K562 (cell line): ENCODE data around the gene LRP1. TPM values are rescaled to one million over a fixed set of nuclear protein-coding genes. Genes with fewer than 3 reads are reported as not detected.

Experiments
- BDP1 ChIP-seq: IDR thresholded peaks from 3 replicates; pipeline ENCODE4 v1.6.1; 2011; ENCODE audit not compliant: insufficient read length, insufficient read depth
- CREBBP ChIP-seq: IDR thresholded peaks from one replicate; pipeline ENCODE4 v1.6.1; 2012; ENCODE audit warnings: low read depth, mild to moderate bottlenecking, control low read depth, inconsistent platforms, low read length
- ETS2 ChIP-seq: IDR thresholded peaks from 2 replicates; pipeline ENCODE4 v1.6.1; 2016; ENCODE audit warnings: borderline replicate concordance, missing genetic modification characterization, mild to moderate bottlenecking, moderate library complexity, missing compliant biosample characterization; ENCODE audit not compliant: poor library complexity, severe bottlenecking
- GMEB1 ChIP-seq: fragments of 250-450 bp; sonication (Bioruptor Pico); IDR thresholded peaks from 2 replicates; pipeline ENCODE4 v1.4.0; 2020; ENCODE audit warnings: mild to moderate bottlenecking
- HMGN3 ChIP-seq: IDR thresholded peaks from 2 replicates; pipeline ENCODE4 v1.6.1; 2011; ENCODE audit warnings: borderline replicate concordance, low read depth, mild to moderate bottlenecking, mixed read lengths, low read length; ENCODE audit not compliant: insufficient read length; ENCODE audit errors: extremely low read depth
- IRF2 ChIP-seq: sonication (generic); formaldehyde crosslinking; IDR thresholded peaks from 2 replicates; pipeline ENCODE4 v1.8.1; 2022; ENCODE audit warnings: mild to moderate bottlenecking, missing genetic modification reagents
- KLF6 ChIP-seq: fragments of 250-450 bp; sonication (Bioruptor Pico); IDR thresholded peaks from 2 replicates; pipeline ENCODE4 v1.4.0; 2020; ENCODE audit warnings: mild to moderate bottlenecking, moderate library complexity, borderline replicate concordance
- MXI1 ChIP-seq: IDR thresholded peaks from 2 replicates; pipeline ENCODE4 v1.6.1; 2011; ENCODE audit warnings: low read depth, mild to moderate bottlenecking, improper control_type of control experiment, low read length
- NFIC ChIP-seq: fragments of 450-650 bp; IDR thresholded peaks from 2 replicates; pipeline ENCODE4 v1.6.1; 2017; ENCODE audit warnings: mild to moderate bottlenecking, inconsistent platforms
- PHF8 ChIP-seq: fragments of 200-600 bp; sonication (generic); IDR thresholded peaks from 2 replicates; pipeline ENCODE4 v1.6.1; 2012; ENCODE audit warnings: mixed run types, mild to moderate bottlenecking, inconsistent platforms, low read length, moderate library complexity, borderline replicate concordance
- POLR2B ChIP-seq: fragments of 450-650 bp; IDR thresholded peaks from 2 replicates; pipeline ENCODE4 v1.6.1; 2018; ENCODE audit warnings: low read depth; ENCODE audit not compliant: partially characterized antibody
- PURB ChIP-seq: sonication (generic); formaldehyde crosslinking; IDR thresholded peaks from 2 replicates; pipeline ENCODE4 v1.9.0; 2021; ENCODE audit warnings: low read depth, mild to moderate bottlenecking, missing genetic modification reagents
- RAD51 ChIP-seq: fragments of 450-650 bp; IDR thresholded peaks from 2 replicates; pipeline ENCODE4 v1.7.1; 2016; ENCODE audit warnings: low read depth, mild to moderate bottlenecking, borderline replicate concordance
- RBBP5 ChIP-seq: fragments of 200-600 bp; sonication (generic); IDR thresholded peaks from 2 replicates; pipeline ENCODE4 v1.6.1; 2012; ENCODE audit warnings: borderline replicate concordance, mild to moderate bottlenecking, low read length, control low read depth, inconsistent platforms; ENCODE audit not compliant: insufficient read depth, poor library complexity, severe bottlenecking
- TCF7 ChIP-seq: sonication (generic); IDR thresholded peaks from 2 replicates; pipeline ENCODE4 v1.6.1; 2016; ENCODE audit warnings: antibody characterized with exemption, borderline replicate concordance
- ZC3H4 ChIP-seq: sonication (generic); formaldehyde crosslinking; IDR thresholded peaks from 2 replicates; pipeline ENCODE4 v1.9.0; 2021; ENCODE audit warnings: missing genetic modification reagents, borderline replicate concordance
- ZNF282 ChIP-seq: sonication (generic); formaldehyde crosslinking; IDR thresholded peaks from 2 replicates; pipeline ENCODE4 v1.8.1; 2023; ENCODE audit warnings: missing genetic modification reagents
- ZNF507 ChIP-seq: conservative IDR thresholded peaks from 2 replicates; pipeline ENCODE4 v1.6.1; 2017; ENCODE audit warnings: missing genetic modification characterization, missing compliant biosample characterization
- ZNF717 ChIP-seq: fragments of 250-450 bp; sonication (Bioruptor Pico); IDR thresholded peaks from 2 replicates; pipeline ENCODE4 v1.5.0; 2021
- polyA plus RNA-seq, 8 experiments: library from polyadenylated mRNA; depleted of rRNA in 4 of 8; stranded (reverse) in 5 of 8; unstranded in 3 of 8; fragments of >200 nt; fragmentation: Nextera tagmentation in 2 of 8; fragmentation: Illumina TruSeq in 1 of 8; extraction: Ambion mirVana in 2 of 8; extraction: Trizol in 1 of 8; gene quantifications; 2 replicates each; pipeline versions ENCODE4 v1.2.1 to v1.2.3, GENCODE V29; 2011 to 2014; ENCODE audit warnings: inconsistent platforms in 1 of 8, missing spikeins in 1 of 8
- total RNA-seq, 7 experiments: library from RNA; depleted of rRNA in 6 of 7; stranded (reverse); fragments of >200 nt in 6 of 7; fragmentation: Illumina TruSeq in 2 of 7; extraction: Trizol in 2 of 7; gene quantifications; 2 replicates each; pipeline versions ENCODE4 v1.2.1 to v1.2.3, GENCODE V29; 2011 to 2021; ENCODE audit warnings: low replicate concordance in 1 of 7
- TF ChIP-seq, protein P1 (sequence below): sonication (generic); formaldehyde crosslinking; IDR thresholded peaks from 2 replicates; pipeline ENCODE4 v1.8.0; 2022; ENCODE audit warnings: mild to moderate bottlenecking, missing genetic modification reagents
- TF ChIP-seq, protein P2 (sequence below): IDR thresholded peaks from 2 replicates; pipeline ENCODE4 v1.6.1; 2011; ENCODE audit warnings: borderline replicate concordance, low read depth, mild to moderate bottlenecking, moderate library complexity, low read length; ENCODE audit not compliant: insufficient read depth, poor library complexity, severe bottlenecking

The LRP1 gene
- total and polyA plus RNA-seq, 9 of the 15 experiments (the other 6 are each of a cell fraction or from before 2014, with no cell fraction given), result 0.04 to 0.64 (median 0.19) TPM; not detected in 2

DNA sequence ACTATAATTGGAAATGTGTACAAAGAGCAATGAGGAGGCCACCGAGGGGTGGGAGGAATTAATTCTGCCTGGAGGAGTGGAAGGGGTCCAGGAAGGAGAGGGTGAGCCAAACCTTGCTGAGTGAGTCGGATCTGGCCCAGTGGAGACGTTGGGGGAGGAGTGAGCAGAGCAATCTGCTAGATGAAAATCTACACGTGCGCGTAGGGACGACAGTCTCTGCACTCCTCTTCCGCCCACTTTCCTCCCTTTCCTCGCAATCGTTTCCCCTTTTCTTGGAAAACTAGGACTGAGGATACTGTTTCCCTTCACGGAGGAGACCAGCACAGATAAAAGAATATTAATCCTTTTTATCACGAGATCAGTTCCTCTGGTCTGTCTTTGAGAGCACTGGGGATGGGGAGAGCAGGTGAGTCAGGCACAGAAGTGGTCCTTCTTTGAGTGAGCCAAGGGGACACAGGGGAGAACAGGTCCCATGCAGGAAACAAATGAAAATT is 42.2 kb upstream of the LRP1 start (continued):
- TF ChIP-seq, protein P1, sequence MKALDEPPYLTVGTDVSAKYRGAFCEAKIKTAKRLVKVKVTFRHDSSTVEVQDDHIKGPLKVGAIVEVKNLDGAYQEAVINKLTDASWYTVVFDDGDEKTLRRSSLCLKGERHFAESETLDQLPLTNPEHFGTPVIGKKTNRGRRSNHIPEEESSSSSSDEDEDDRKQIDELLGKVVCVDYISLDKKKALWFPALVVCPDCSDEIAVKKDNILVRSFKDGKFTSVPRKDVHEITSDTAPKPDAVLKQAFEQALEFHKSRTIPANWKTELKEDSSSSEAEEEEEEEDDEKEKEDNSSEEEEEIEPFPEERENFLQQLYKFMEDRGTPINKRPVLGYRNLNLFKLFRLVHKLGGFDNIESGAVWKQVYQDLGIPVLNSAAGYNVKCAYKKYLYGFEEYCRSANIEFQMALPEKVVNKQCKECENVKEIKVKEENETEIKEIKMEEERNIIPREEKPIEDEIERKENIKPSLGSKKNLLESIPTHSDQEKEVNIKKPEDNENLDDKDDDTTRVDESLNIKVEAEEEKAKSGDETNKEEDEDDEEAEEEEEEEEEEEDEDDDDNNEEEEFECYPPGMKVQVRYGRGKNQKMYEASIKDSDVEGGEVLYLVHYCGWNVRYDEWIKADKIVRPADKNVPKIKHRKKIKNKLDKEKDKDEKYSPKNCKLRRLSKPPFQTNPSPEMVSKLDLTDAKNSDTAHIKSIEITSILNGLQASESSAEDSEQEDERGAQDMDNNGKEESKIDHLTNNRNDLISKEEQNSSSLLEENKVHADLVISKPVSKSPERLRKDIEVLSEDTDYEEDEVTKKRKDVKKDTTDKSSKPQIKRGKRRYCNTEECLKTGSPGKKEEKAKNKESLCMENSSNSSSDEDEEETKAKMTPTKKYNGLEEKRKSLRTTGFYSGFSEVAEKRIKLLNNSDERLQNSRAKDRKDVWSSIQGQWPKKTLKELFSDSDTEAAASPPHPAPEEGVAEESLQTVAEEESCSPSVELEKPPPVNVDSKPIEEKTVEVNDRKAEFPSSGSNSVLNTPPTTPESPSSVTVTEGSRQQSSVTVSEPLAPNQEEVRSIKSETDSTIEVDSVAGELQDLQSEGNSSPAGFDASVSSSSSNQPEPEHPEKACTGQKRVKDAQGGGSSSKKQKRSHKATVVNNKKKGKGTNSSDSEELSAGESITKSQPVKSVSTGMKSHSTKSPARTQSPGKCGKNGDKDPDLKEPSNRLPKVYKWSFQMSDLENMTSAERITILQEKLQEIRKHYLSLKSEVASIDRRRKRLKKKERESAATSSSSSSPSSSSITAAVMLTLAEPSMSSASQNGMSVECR, result no peak
- TF ChIP-seq RAD51 (no peak), ZNF282 (CRISPR knock-in tag) (no peak), HMGN3 (no peak), BDP1 (no peak), NFIC (0 out of 2 replicates have a peak, but pooled peaks have one; percentile 0), IRF2 (CRISPR knock-in tag) (no peak), ZC3H4 (CRISPR knock-in tag) (no peak), ZNF717 (CRISPR knock-in tag) (no peak), TCF7 (no peak), PURB (CRISPR knock-in tag) (no peak), MXI1 (no peak), GMEB1 (CRISPR knock-in tag) (no peak), ZNF507 (tag) (no peak), POLR2B (no peak), PHF8 (no peak), CREBBP (no peak), RBBP5 (no peak), ETS2 (no peak), KLF6 (CRISPR knock-in tag) (no peak)
- TF ChIP-seq, protein P2, sequence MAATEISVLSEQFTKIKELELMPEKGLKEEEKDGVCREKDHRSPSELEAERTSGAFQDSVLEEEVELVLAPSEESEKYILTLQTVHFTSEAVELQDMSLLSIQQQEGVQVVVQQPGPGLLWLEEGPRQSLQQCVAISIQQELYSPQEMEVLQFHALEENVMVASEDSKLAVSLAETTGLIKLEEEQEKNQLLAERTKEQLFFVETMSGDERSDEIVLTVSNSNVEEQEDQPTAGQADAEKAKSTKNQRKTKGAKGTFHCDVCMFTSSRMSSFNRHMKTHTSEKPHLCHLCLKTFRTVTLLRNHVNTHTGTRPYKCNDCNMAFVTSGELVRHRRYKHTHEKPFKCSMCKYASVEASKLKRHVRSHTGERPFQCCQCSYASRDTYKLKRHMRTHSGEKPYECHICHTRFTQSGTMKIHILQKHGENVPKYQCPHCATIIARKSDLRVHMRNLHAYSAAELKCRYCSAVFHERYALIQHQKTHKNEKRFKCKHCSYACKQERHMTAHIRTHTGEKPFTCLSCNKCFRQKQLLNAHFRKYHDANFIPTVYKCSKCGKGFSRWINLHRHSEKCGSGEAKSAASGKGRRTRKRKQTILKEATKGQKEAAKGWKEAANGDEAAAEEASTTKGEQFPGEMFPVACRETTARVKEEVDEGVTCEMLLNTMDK, result no peak
